Activated CD8-positive, alpha-beta T cell treated with anti-CD3 and anti-CD28 coated beads for 36 hours (primary cell): ENCODE measurements around the gene GALNT2. TPM values are rescaled to one million over a fixed set of nuclear protein-coding genes. Genes with fewer than 3 reads are reported as not detected.

Experiments used
- ATAC-seq: fragments of 200-7000 bp; cut with Tn5 transposase; one replicate; pipeline ENCODE4 v1.10.0; 2021; ENCODE audit warnings: mild to moderate bottlenecking, moderate library complexity
- CTCF ChIA-PET: fragments of 350-600 bp; sonication (Branson Sonifier 250); formaldehyde crosslinking; loops from one replicate; lab custom pipeline; 2021; ENCODE audit warnings: antibody characterized with exemption; lab: Charles Lee
- POLR2A ChIA-PET: fragments of 350-600 bp; sonication (Branson Sonifier 250); formaldehyde crosslinking; loops from one replicate; lab custom pipeline; 2021; ENCODE audit warnings: antibody characterized with exemption; lab: Charles Lee
- DNase-seq: peaks from one replicate; pipeline ENCODE4 v3.0.0-alpha.2; 2020
- H3K27ac Mint-ChIP-seq: one replicate; pipeline ENCODE4 v1.8.0; 2021; ENCODE audit warnings: mild to moderate bottlenecking, mixed read lengths
- H3K27me3 Mint-ChIP-seq: one replicate; pipeline ENCODE4 v1.8.0; 2021; ENCODE audit warnings: mixed read lengths
- H3K36me3 Mint-ChIP-seq: one replicate; pipeline ENCODE4 v1.8.0; 2021; ENCODE audit warnings: low read depth, mixed read lengths
- H3K4me1 Mint-ChIP-seq: one replicate; pipeline ENCODE4 v1.8.0; 2021; ENCODE audit warnings: low read depth, mixed read lengths
- H3K4me3 Mint-ChIP-seq: one replicate; pipeline ENCODE4 v1.8.0; 2021; ENCODE audit warnings: mild to moderate bottlenecking, moderate library complexity, mixed read lengths
- H3K9me3 Mint-ChIP-seq: one replicate; pipeline ENCODE4 v1.8.0; 2021; ENCODE audit warnings: mixed read lengths
- intact Hi-C: fragments of 100-400 bp; cut with micrococcal nuclease; formaldehyde crosslinking; loops from one replicate; pipeline ENCODE4 v1.10.0; 2022
- total RNA-seq, 2 experiments: library from RNA; stranded (reverse); gene quantifications; one replicate each; pipeline ENCODE4 v1.2.3, GENCODE V29; 2021
- TF ChIP-seq, protein P1 (sequence below): fragments of 200-600 bp; IDR thresholded peaks from one replicate; pipeline ENCODE4 v1.8.0; 2022; ENCODE audit warnings: antibody characterized with exemption, mild to moderate bottlenecking

Gene GALNT2
- total RNA-seq, 2 experiments from 2014 or later, result 40.1 to 42.3 TPM

DNA sequence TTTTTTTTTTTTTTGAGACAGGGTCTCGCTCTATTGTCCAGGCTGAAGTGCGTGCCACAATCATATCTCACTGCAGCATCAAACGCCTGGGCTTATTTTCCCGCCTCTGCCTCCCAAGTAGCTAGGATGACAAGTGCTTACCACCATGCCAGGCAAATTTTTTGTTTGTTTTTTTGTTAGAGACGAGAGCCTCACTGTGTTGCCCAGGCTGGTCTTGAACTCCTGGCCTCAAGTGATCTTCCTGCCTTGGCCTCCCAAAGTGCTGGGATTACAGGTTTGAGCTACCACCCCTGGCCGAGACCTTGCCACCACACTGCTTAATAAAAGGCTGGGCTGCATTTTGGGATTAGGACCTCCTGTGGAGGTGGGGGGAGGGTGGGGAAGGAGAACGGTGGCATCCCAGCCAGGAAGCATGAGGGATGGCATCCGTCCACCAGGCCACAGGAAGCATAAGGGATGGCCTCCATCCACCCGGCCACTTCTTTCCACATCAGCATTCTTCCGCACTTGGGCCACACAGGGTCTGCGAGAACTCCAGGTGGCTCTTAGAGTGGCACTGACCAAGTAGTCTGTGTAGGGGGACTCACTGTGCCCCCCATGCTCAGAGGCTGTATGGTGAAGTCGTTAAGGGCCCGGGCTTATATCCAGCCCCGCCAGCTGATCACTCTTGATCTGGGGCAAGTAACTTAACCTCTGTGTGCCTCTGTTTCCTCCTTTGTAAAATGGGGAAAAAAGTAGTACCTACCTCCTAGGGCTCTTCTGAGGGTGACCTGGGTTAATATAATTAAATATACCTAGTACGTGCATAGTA is 75.0 kb downstream of the GALNT2 start:
- ChIA-PET CTCF (interaction anchor here (0.9 to 1.1 kb wide), 2 partner anchors 25 to 208 kb away, joined by 3 to 4 read pairs; no protein-coding TSS in a partner anchor), POLR2A (no interaction called here)
- Mint-ChIP-seq H3K36me3 (peaks cover 12% of the 10 kb centered on the region), H3K27me3 (no peaks in the 10 kb centered on the region), H3K9me3 (no peaks in the 10 kb centered on the region), H3K4me3 (no peak overlapping the region), H3K4me1 (peaks cover 48% of the 10 kb centered on the region), H3K27ac (no peak overlapping the region)
- intact Hi-C loops, result no loop called here
- TF ChIP-seq, protein P1, sequence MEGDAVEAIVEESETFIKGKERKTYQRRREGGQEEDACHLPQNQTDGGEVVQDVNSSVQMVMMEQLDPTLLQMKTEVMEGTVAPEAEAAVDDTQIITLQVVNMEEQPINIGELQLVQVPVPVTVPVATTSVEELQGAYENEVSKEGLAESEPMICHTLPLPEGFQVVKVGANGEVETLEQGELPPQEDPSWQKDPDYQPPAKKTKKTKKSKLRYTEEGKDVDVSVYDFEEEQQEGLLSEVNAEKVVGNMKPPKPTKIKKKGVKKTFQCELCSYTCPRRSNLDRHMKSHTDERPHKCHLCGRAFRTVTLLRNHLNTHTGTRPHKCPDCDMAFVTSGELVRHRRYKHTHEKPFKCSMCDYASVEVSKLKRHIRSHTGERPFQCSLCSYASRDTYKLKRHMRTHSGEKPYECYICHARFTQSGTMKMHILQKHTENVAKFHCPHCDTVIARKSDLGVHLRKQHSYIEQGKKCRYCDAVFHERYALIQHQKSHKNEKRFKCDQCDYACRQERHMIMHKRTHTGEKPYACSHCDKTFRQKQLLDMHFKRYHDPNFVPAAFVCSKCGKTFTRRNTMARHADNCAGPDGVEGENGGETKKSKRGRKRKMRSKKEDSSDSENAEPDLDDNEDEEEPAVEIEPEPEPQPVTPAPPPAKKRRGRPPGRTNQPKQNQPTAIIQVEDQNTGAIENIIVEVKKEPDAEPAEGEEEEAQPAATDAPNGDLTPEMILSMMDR, result no peak
- ATAC-seq, result no peak
- no peak for DNase-seq

DNA sequence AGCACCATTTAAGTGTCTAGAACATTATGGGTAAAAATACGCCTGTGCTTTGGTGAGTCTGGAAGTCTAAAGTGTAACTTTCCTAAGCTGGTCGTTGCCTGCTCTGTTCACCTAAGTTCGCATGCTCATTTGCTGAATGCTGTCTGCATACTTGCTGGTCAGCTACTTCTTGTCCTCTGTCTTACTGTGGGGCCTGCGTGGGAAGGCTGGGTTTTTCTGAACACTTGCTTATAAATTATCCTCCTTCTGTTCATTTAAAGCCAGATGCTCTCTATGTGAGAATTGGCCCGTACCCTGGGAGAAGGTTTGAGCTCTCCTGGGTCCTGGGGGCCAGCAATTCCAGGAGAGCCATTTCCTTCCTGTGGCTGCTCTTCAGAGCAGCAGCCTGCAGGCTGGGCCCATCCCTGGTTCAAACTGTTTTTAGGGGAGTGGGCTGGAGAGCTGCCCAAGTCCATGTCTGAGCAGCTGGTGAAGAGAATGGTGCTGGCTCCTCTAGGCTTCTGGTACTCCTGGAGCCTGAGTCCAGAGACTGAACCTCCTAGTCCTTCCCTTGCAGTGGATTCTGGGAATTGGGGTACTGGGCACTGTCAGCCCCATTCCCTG is 75.7 kb downstream of the GALNT2 start:
- H3K9me3 Mint-ChIP-seq, result no peaks in the 10 kb centered on the region
- H3K27ac Mint-ChIP-seq, result no peak overlapping the region
- CTCF ChIA-PET, result interaction anchor here (0.9 to 1.1 kb wide), 2 partner anchors 24 to 209 kb away, joined by 3 to 4 read pairs; no protein-coding TSS in a partner anchor
- ATAC-seq, result no peak
- POLR2A ChIA-PET, result no interaction called here
- intact Hi-C loops, result no loop called here
- H3K4me3 Mint-ChIP-seq, result no peak overlapping the region
- H3K27me3 Mint-ChIP-seq, result no peaks in the 10 kb centered on the region
- DNase-seq, result no peak
- peaks cover 50% of the 10 kb centered on the region for H3K4me1 Mint-ChIP-seq
- peaks cover 7% of the 10 kb centered on the region for H3K36me3 Mint-ChIP-seq
- TF ChIP-seq, protein P1, result no peak

DNA sequence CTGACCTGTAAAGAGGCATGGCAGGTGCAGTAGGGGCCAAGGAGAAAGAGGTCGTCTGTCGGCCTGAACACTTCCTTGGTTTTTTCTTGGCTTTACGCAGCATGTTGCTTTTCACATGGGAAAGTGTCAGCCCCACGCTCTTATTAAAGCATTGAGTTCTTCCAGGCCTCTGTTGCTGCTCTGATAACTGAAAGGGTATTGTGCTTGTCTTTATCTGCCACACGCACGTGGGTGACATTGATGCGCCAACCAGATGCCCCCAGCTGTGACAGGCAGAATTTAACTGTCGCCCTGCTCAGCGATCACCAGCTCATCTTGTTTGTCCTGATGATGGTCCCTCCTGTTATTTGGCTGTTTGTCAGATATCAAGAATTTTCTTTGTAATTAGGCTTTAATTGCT is 76.5 kb downstream of the GALNT2 start:
- Mint-ChIP-seq H3K4me3 (no peak overlapping the region), H3K4me1 (peaks cover 50% of the 10 kb centered on the region), H3K9me3 (no peaks in the 10 kb centered on the region), H3K27ac (no peak overlapping the region), H3K27me3 (no peaks in the 10 kb centered on the region), H3K36me3 (peaks cover 4% of the 10 kb centered on the region)
- POLR2A ChIA-PET, result no interaction called here
- intact Hi-C loops, result no loop called here
- ATAC-seq (no peak), DNase-seq (no peak)
- TF ChIP-seq, protein P1, result no peak
- CTCF ChIA-PET, result interaction anchor here (1.4 kb wide), 1 partner anchor 23 kb away, joined by 4 read pairs; no protein-coding TSS in a partner anchor

DNA sequence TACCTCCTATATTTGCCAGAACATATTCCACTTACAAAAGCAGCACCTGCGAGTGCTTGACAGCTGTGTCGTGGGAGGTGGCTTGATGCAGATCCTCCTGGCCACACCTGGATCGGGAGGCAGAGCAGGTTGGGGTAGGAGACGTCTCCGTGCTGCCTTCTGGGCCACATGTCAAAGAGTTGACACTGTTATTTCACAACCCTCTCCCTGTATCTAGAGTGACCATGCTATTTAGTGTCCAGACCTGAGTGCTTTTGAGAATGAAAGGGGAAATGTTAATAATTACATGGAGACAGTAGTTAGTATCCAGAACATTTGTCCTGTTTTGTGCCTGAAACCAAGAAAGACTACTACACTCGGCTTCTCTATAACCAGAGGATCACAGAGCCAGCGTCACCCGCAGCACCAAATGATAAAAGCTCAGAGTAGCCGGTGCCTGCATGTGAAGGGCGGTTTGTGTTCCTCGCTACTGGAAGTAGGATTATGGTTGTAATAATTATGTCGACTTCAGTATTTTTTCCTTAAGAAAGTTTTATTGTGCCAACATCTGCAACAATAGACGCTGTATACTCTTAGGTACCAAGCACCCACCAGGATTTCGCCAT is 77.1 kb downstream of the GALNT2 start:
- TF ChIP-seq, protein P1, result no peak
- Mint-ChIP-seq H3K27ac (no peak overlapping the region), H3K9me3 (no peaks in the 10 kb centered on the region), H3K27me3 (no peaks in the 10 kb centered on the region), H3K4me1 (peaks cover 52% of the 10 kb centered on the region), H3K4me3 (no peak overlapping the region), H3K36me3 (peaks cover 4% of the 10 kb centered on the region)
- CTCF ChIA-PET, result interaction anchor here (1.4 kb wide), 1 partner anchor 24 kb away, joined by 4 read pairs; no protein-coding TSS in a partner anchor
- DNase-seq (no peak), ATAC-seq (no peak)
- POLR2A ChIA-PET, result no interaction called here
- intact Hi-C loops, result no loop called here
